ENCODE measurements around the gene ZFP92. TPM values are rescaled to one million over a fixed set of nuclear protein-coding genes. Genes with fewer than 3 reads are reported as not detected.

ZFP92 gene, protein sequence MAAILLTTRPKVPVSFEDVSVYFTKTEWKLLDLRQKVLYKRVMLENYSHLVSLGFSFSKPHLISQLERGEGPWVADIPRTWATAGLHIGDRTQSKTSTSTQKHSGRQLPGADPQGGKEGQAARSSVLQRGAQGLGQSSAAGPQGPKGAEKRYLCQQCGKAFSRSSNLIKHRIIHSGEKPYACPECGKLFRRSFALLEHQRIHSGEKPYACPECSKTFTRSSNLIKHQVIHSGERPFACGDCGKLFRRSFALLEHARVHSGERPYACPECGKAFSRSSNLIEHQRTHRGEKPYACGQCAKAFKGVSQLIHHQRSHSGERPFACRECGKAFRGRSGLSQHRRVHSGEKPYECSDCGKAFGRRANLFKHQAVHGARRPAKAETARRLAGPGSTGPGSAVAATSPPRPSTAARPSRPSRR
- total RNA-seq = 1 to 10 TPM in 1 of 2 donors, under 1 TPM in 1; 0.85 to 2.0 TPM
- long read RNA-seq, partial matches to known transcripts = 0 of 4 reads
- long read RNA-seq, other reads (novel, unspliced or antisense) = 4 of 4 reads

DNA sequence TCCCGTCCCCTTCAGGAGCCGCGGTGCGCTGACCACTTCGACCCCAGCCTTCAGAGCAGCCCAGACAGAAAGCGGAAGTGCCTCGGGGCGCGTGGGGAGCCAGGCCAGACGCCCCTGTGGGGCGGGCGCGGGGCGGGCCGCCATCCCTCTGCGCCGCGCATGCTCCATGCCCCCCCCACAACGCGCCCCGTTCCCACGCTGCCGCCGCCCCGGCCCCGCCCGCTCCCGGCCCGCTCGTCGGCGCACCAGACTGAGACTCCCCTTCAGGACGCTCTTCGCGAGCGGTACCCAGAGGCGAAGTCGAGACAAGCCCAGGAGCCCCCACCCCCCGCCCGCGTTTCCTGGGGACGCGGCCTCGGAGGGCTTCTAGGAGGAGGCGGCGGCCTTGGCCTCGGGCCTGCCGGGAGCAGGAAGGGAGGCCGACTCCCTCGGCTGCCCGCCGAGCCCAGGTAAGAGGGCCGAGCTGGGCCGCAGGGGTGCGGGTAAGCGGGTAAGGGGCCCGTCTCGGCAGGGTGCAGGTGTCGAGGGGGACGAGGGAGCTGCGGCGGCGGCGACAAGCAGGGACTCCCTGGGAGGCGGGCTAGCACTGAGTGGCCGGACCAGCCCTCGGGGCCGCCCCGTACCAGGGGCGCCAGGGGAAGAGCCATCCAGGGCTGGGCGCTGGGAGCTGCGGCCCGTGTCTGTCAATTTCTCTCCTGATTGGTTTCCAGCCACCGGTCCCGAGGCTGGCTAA is at the start of gene ZFP92:
ZFP92 (plus strand) TSS at position 218 of the 733 bp plus-strand sequence. CDS start 6,851 bp downstream, outside the sequence.
- intact Hi-C loops (cut with DNase I) = no loop called here

DNA sequence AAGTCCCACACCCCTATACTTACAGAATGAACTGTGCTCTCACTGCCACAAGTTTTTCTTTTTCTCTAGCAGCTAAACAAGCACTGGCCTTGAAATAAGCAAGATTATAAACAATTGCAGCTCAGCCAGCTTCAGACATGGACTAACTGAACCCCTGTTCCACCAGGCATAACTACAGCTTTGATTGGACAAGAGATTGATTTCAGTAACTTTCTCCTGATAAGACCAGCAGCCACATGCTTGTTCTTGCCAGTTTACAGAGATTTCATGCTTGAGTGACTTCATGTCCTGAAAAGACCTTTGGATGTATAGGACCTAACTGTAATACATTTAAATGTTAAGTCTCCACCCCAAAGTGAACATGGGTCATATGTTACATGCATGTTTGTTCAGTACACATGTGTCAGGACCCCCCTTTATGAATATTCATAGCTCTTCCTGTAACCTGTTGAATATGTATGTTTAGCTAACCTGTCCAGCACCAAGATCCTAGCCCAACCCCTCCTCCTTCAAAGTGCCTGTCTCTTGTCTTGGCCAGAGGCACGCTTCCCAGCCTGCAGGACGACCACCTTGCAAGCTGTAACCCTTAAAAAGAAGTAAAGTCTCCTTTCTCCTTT is 49.4 kb upstream of the ZFP92 start:
- DNase-seq (no peak), ATAC-seq (no peak)
- intact Hi-C loops (cut with DNase I) = no loop called here

More for the DNA sequence above, at the start of gene ZFP92:
- ATAC-seq (peak; percentile 77 to 90), DNase-seq (peak; percentile 56)

DNA sequence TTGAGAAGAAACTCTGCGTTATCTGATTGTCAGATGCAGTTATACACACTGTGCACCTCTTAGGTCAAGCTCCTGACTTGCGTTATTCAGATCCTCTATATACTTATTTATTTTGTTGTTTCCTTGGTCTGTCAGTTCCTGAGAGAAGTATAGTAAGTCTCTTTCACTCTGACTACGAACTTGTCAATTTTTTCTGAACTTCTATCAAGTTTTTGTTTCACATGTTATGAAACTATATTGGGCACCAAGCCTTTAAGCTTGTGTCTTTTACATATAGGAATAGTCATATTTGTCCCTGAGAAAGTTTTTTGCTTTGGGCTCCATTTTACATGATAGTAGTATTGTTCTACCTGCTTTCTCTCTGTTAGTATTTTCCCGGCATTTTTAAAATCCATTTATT is 45.6 kb upstream of the ZFP92 start:
- no peak for ATAC-seq
- no peak for DNase-seq
- intact Hi-C loops (cut with DNase I) = no loop called here

DNA sequence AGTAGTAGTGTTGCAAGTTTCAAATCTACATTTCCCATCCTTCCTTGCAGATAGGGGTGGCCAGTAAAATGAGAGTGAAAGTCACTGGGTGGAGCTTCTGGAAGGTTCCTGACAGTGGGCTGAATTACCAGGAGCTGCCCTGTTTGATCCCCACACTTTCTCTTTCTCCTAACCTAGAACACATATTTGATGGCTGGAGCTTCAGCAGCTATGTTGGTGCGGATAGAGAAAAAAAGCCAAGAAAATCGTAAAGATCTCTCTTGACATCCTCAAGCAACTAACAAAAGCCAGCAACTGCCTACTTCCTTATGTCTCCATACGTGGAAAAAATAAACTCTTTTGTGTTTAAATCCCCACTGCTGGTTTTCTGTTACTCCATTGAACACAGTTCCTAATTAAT is 45.2 kb upstream of the ZFP92 start:
- ATAC-seq (no peak), DNase-seq (no peak)
- intact Hi-C loops (cut with DNase I) = no loop called here

DNA sequence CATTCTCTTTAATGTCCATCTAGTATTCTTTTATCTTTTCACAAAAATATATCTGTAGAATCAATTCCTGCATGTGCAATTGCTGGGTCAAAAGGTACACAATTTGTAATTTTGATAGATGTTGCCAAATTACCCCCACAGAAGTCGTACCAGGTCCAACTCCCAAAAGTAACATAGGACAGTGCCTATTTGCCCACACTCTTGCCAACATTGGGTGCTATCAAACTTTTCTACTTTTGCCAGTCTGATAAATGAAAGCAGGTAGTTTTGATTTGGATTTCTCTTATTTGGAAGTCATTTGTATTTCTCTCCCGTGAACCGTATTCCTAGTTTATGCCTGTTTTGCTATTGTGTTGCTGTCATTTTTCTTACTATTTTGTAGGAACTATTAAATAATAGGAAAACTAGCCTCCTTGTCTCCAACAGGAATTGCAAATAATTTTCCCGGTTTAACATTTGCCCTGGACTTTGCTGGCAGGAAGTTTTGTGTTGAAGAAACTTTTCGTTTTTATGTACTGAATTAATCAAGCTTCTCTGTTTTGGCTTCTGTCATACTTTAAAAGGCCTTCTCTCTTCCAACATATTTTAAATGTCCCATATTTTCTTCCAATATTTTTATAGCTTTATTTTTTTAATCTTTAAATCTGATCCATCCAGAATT is 44.3 kb upstream of the ZFP92 start:
- ATAC-seq (no peak), DNase-seq (no peak)
- intact Hi-C loops (cut with DNase I) = no loop called here

DNA sequence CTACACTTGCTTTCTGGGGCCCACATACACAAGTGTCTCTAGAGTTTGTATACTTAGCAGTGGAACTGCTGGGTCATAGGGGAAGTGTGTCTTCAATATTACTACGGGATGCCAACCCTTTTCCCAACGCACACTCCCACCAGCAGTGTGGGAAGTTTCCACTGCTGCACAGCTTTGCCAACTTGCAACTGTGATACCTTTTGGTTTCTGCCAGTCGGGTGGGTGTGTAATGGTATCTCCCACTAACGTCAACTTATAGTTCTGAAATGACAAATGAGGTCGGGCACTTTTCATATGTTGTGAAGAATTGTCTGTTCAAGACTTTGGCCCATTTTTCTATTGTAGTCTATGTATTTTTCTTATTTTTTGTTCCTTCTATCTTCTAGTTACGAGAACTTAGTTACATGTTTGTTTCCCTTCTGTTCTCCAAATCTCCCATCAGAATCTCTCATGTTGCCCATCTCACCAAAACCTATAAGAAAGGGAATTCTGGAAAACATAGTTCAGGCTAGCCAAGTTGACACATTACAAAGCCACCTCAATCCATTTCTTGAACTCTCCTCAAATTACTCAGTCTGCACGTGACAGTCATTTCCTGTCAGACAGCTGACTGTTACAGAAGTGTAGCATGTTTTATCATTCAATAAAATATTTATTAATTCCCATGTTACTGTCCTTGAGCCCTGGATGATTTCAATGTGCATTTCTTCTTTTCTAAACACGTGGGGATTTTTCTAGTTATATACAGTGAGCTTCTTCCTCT is 40.8 kb upstream of the ZFP92 start:
- intact Hi-C loops (cut with DNase I) = no loop called here
- ATAC-seq (no peak), DNase-seq (no peak)

DNA sequence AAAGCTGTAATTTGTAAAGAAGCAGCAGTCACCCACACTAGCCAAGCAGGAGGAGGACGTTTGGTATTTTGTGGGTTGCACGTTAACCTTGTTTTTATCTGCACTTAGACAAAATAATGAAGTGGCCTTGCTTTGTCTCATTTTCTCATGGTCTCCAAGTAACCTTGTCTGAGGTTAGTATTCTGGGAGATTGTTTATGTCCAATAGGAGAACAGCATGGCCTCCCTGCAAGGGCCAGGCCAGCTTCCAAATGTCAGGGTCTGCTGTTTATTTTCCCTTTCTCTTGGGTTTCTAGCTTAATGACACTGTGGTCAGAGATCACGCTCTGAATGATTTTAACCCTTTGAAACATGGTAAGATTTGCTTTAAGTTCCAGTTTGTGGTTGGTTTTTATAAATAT is 40.0 kb upstream of the ZFP92 start:
- DNase-seq (no peak), ATAC-seq (no peak)
- intact Hi-C loops (cut with DNase I) = no loop called here

DNA sequence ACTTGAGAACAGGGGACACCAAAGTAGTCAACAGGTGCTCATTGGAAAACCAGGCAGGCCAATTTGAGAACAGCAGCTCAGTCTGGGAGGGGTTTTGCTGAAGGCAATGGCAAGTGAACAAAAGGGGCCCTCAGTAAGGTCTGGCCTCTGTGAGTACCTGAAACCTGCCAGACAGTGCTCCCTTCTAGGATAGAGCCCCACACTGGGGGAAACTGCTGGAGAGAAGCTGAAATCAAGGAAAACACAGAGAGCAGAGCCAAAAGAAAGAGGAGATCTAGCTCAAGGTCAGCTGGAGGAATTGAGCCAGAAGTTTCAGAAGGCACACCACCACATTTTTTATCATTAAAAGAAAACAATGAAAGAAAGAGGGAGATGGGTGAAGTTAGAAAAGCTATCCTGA is 38.3 kb upstream of the ZFP92 start:
- ATAC-seq = no peak
- intact Hi-C loops (cut with DNase I) = no loop called here
- no peak for DNase-seq

DNA sequence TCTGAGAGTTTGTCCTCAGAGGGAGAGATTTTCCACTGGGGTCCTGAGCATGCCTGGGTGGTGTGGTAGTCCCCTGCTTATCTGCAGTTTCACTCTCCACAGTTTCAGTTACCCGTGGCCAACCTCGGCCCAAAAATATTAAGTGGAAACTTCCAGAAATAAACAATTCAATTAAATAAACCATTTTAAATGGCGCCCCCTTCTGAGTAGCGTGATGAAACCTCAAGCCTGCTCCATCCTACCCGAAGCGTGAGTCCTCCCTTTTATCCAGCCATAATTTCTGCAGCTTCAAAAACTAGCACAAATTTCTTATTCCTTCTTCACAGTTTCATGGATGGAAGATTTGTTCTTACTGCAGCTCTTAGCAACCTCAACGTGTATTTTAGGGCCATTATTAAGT is 36.8 kb upstream of the ZFP92 start:
- DNase-seq = no peak
- intact Hi-C loops (cut with DNase I) = no loop called here
- no peak for ATAC-seq

DNA sequence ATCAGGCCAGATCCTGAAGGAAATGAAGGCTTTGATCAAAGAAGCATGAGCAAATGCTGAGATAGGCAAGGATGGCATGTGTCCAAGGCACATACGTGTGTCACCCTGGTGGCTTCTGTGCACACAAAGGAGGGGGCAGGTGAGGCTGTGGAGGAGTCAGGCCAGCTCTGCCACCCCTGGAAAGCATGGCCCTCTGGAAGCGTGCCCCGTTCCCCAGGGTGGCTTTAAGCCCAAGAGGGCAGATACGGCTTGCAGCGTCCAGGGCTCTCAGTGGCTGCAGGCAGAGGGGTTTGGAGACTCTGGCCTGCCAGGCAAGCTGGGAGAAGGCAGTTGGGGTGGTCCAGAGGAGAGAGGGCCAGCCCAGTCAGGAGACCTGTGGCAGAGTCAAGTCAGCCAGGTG is 35.7 kb upstream of the ZFP92 start:
- ATAC-seq (no peak), DNase-seq (no peak)
- intact Hi-C loops (cut with DNase I) = no loop called here

DNA sequence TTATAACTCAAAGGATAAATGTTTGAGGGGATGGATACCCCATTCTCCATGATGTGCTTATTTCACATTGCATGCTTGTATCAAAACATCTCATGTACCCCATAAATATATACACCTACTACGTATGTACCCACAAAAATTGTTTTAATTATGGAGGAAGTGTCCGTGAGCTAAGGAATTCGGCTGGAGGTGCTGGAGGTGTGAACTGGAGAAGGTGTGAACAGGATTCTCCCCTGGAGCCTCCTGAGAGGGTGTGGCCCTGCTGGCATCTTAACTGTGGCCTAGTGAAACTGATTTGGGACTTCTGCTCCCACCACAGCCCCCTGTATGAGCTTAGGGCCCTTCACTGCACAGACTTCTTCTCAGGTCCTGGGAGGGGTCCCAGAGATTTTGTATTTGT is 33.5 kb upstream of the ZFP92 start:
- intact Hi-C loops (cut with DNase I) = no loop called here
- ATAC-seq = no peak
- DNase-seq = no peak

DNA sequence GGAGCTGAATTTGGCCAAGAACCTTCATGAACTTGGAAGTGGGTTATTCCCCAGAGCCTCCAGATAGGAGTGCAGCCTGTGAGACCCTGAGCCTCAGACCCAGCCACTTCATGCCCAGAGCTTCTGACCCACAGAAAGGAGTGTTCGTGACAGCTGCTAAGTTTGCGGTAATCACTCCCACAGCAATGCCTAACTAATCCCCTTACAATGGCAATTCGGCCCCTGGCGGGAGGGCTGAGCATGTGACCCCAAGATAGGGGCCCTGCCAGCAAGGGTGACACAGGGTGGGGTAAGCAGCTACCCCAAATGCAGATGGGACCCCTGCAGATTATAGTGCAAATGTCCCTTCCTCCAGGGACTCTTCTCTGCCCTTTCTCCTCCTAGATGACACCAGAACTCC is 32.7 kb upstream of the ZFP92 start:
- ATAC-seq (no peak), DNase-seq (no peak)
- intact Hi-C loops (cut with DNase I) = no loop called here

DNA sequence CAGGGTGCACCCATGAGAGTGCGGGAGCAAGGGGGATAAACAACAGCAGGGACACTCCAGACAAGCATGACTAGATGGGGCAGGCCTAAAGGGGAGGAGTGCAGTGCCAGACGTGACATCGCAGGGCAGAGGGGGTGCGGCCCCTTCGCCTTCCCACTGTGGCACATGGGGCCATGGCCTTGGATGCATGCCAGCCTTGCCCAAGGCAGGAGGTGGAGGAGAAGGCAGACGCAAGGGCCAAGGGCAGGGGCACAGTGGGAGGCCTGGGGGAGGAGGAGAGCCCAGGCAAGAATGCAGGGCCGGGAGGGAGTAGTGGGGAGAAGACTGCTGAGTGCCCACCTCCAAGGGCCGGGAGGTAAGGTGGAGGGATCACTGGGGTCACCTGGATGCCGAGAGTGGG is 31.8 kb upstream of the ZFP92 start:
- peak in 1 of 2 donors; percentile 6 for ATAC-seq
- intact Hi-C loops (cut with DNase I) = no loop called here
- DNase-seq = no peak

DNA sequence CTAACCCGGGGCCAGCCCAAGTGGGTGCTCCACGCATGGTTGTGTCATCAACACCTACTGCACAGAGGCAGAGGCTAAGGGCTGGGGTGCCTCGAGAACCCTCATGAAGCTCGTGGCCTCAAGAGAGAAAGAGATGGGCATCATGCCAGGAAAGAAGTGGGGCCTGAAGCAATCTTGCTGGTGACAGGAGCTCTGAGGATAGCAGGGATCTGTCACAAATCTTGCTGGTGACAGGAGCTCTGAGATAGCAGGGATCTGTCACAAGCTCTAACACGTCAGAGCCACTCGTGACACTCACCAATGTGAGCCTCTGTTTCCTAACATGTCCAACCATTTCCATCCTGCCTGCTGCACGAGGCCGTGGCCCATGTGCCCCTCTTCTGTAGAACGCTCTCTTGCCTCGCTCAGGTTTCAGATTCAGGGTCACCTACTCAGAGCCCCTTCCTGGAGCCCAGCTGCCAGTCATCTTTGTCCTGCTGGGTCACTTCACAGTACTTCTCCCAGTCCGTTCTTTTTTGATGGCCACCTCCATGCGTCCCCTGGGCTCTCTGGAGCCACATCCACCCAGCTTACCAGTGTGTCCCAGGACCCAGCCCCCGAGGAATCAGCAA is 31.2 kb upstream of the ZFP92 start:
- ATAC-seq = peak; percentile 81
- intact Hi-C loops (cut with DNase I) = no loop called here
- DNase-seq = peak; percentile 47

DNA sequence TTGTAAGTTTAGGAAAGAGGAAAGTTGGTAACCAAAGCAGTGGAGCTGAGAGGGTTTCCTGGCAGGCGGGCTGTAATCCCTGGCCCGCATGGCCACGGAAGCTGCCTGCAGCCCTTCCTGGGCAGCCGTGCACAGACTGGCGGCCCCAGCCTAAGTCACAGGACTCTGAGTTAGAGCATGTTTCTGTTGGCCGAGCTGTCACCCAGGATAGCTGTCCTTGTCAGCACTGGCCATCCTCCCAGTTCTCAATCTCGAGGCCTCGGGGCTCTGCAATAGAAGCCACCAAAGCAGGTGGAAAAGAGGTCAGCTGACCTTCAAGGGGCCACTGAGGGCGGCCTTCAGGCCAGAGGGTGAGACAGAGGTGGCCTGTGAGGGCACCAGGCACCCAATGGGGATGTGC is 30.6 kb upstream of the ZFP92 start:
- peak; percentile 46 to 69 for ATAC-seq
- intact Hi-C loops (cut with DNase I) = no loop called here

DNA sequence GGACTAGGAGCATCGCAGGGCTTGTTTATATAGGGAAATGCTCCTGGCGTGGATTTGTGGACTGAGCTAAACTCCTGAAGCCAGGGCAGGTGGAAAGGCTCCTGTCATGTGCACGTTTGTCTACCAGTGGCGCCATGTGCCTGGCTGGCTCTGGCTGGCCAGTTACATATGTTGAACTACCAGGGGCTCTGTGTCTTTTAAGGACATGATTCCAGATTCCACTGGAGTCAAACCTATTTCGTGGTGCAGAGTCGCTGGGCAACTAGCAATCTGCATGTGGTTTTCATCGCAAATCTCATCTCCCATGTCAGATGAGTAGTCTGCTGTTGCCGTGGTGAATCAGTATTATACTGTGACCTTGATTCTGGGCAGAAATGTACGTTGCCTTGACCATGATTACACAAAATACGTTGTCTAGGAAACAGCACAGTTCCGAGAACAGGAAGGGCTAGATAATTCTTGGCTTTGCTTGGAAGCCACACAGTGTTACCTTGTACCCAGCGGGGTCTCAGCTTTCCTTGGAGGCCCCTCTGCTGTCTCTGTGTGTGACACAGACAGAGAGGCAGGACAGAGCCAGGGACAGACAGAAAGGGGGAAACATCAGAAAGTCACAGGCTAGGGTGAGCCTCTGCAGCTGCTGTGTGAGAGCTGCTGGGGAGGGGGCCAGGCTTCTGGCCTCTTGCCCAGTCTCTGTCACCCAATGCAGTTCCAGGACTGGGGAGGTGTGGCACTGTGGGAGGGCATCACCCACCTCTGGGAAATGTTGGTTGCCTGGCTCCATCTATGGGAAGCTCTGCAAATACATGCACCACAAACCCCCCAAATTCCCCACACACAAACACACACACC is 29.4 kb upstream of the ZFP92 start:
- intact Hi-C loops (cut with DNase I) = no loop called here
- DNase-seq = peak; percentile 49
- ATAC-seq = peak; percentile 31 to 80

More for the DNA sequence above, 30.6 kb upstream of the ZFP92 start:
- no peak for DNase-seq

Data from left cardiac atrium (tissue), 4 donors.